GM18520 (cell line): Measurements from ENCODE around the gene TOP3A.
"Not testable (repeated sequence)": the region's sequence is repeated elsewhere in the genome, so short reads cannot be mapped to it uniquely, and the experiment has no call there.

ENCODE experiments used
- ATAC-seq: cut with Tn5 transposase; IDR thresholded peaks from one replicate; pipeline ENCODE4 v1.9.1; 2021; ENCODE audit not compliant: unreplicated experiment

Gene TOP3A

DNA sequence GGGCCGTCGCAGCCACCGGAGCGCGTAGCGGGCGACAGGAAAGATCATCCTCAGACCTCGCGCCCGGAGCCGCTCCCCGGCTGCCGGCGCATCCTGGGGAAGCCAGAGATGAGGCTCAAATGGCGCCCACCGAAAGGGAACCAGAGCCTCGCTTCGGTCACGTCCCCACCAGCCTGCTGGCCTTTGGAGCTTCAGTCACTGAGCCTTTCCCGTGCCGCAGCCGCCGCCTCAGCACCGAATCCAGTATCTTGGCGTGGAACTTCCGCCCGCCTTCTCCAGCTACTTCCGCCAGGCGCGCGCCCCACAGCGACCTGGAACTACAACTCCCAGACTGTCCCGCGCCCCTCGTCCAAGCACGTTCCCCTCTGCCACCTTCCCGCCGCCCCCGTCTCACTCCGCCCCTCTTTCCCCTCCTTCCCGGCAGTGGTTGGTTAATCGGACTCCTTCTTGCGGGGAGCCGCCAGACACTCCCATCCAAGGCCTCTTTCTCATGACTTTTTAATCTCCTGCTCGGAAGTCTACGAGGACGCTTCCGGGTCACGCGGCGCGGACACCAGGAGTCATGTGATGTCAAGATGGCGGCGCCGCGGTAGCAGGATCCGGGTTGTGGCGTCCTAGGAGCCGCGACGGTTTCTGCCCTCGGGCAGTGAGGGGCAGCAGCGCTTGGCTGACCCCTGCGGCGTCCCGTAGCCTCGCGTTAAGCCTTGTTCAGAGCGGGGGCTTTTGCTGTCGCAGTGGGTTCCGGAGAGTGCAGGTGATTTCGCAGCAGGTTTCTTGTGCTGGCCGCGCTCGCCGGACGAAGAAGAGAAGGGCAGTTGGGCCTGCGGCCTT lies at the start of gene TOP3A, which contains the start of gene SMCR8:
TOP3A (minus strand) TSS at position 264 of the 831 bp plus-strand sequence; CDS start at position 48, 216 bp downstream.
SMCR8 (plus strand) TSS at position 563 of the 831 bp plus-strand sequence. CDS start 497 bp downstream, outside the sequence.
- peak; percentile 76 for ATAC-seq

GRCh38 chr17:18364166-18364565 lies 49.4 kb upstream of the TOP3A start:
- ATAC-seq: no peak

DNA sequence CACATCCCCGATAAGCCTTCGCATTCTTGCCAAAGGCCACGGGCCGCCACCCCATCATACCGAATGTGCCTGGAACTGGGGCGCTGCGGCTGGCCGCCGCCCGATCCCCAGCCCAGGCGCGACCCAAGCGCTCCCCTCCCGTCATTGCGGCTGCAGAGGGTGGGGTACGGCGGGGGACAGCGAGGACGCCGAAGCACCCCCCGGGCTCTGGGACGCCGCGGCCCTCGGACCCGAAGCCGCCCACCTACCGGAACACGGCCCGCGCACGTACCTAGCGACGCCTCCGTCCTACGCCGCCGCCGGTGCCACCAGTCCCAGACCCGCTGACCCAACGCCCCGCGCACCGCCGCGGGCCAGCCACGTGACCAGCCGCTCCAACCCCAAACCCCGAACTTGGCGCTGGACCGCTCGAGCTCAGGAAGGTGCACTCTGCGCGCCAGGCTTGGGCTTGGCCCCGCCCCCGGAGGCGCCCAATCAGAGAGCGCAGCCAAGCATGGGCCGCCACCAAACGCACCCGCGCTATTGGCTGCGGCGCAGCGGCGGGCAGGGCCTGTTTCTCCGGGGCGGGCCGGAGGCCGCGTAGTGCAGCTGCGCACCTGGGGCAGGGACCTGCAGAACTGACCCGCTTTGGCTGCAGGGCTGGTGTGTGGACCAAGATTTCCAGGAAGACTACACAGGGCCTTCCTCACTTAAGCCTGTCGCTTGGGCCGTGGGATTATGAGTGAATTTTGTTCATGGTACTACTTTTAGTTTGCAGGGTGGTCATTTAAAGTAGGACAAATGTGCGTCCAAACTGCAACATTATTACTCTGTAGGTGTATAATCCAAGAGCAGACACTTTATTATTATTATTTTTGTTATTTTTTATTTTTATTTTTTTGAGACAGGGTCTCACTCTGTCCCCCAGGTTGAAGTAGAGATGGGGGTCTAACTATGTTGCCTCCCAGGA lies 48.6 kb upstream of the TOP3A start, which contains the start of gene SHMT1:
SHMT1 (minus strand) TSS at position 450 of the 949 bp plus-strand sequence. CDS start 7,569 bp downstream, outside the sequence.
- peak; percentile 97 for ATAC-seq

DNA sequence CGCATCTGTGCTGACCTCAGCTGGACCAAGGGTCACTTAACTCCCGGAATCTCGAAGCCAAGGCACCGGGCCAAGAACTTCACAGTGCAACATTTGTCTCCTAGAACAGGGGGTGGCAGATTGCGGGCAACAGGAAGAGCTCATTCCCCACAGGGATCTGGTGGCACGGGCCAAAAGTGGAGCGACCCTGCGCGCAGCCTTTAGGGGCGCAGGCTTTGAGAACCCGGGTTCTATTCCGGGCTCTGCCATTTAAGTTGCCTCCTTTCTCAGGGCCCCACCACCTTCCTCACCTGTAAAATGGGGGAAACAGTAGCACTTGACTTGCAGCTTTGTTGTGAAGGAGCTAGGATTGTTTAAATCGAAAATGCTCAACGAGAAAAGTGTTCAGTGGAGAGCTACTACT lies 47.9 kb upstream of the TOP3A start:
- no peak for ATAC-seq

- no peak for ATAC-seq
These were observed 47.3 kb upstream of the TOP3A start for GRCh38 chr17:18361837-18362697.

DNA sequence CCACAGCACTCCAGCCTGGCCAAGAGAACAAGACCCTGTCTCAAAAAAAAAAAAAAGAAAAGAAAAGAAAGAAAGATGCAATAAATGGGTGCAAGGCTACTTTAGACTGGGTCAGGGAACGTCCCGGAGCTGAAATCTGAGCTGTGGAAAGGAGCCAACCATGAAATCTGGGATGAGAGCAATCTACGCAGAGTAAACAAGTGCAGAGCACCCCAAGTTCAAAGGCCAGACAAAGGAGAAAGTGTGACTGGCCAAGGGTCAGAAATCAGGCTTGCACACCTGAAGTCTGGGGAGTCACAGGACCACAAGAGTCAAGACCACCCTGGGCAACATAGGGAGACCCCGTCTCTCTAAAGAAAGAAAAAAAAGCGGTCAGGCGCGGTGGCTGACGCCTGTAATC lies 45.7 kb upstream of the TOP3A start:
- ATAC-seq: no peak

DNA sequence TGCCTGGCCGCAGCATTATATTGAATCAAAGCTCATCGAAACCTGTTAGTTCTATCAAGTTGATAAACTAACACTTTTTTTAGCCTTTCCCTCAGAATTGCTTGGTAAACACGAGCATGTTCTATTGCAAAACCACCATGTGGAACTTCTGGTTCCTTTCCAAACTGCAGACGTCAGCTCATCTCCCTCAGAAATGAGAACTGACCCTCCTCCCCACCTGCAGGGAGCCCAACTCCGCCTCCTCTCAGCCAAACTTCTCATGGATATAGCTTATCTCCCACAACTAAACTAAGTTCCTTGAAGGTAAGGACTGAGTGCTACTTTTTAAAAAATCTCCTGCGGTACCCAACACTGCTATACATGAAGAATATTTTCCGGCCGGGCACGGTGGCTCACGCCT lies 41.8 kb upstream of the TOP3A start:
- no peak for ATAC-seq

DNA sequence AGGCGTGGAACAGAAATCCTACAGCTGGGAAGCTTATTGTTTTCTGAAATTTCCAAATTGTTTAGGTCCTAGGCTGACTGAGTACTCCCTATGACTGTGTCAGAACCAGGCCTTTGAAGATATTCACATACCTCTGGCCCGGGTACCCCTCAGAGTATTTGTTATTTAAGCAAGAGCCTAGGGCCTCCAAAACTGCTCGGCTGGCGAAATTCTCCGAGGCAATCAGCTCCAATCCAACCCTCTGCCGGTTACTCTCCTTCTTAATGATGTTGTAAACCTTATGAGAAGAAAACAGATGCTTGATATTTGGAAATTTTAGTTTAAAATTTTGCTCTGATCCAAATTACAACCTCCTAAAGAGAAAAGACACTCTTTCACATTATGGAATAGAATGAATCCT lies 38.7 kb upstream of the TOP3A start:
- no peak for ATAC-seq

GRCh38 chr17:18344021-18344420 lies 29.2 kb upstream of the TOP3A start:
- ATAC-seq: no peak

DNA sequence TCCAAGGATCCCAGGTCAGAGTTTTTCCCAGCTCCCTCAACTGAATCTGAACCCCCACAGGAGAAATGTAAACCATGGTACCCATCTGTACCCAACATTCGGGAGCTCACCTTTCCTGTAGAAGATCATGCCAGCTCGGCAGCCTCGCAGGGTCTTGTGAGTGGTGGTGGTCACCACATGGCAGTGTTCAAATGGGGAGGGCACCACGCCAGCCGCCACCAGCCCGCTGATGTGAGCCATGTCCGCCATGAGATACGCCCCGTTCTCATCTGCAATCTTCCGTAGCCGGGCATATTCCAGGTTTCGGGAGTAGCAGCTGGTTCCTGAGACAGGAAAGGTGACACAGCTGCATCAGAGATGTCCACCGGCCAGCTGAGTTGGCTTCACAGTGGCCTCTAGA lies 25.1 kb upstream of the TOP3A start:
- no peak for ATAC-seq

GRCh38 chr17:18338158-18338557 lies 23.4 kb upstream of the TOP3A start:
- ATAC-seq: not testable (repeated sequence)

DNA sequence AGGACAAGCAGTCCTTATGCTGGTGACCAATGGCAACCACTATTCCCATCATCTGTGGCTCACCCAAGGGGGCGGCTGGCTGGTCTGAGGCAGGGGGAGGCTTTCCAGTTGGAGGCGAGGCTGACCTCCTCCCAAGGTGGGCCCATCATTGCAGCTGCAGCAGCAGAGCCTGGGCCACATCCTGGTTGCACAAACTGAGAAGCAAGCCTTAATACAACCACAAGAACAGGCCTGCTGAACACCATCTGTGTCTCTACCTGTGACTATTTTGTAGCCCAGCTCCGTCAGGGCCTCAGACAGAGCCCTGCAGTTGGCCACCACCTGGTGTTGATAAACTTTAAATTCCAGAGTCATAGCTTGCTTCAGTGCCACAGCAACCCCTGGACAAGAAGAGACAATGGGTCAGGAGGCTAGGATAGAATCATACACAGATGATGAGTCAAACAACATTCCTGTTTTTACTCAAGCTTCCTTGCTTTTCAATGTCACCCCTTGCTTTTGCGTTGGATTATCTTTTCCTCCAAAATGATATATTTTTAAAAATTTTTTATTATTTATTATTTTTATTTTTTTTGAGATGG lies 18.2 kb upstream of the TOP3A start:
- ATAC-seq: no peak

DNA sequence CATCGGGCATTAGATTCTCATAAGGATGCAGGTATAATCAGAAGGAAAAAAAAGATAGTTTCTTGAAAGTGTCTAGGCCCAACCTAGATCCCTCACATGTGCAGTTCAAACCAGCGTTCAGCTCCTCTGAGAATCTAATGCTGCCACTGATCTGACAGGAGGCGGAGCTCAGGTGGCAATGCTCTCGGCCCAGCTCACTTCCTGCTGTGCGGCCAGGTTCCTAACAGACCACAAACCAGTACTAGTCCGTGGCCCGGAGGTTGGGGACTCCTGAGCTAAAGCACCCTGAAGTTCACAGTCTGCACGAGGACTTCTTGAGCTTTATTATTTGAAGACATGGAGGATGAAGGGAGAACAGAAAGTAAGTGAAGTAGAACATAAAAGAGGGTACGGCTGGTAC lies 17.1 kb upstream of the TOP3A start:
- ATAC-seq: no peak

DNA sequence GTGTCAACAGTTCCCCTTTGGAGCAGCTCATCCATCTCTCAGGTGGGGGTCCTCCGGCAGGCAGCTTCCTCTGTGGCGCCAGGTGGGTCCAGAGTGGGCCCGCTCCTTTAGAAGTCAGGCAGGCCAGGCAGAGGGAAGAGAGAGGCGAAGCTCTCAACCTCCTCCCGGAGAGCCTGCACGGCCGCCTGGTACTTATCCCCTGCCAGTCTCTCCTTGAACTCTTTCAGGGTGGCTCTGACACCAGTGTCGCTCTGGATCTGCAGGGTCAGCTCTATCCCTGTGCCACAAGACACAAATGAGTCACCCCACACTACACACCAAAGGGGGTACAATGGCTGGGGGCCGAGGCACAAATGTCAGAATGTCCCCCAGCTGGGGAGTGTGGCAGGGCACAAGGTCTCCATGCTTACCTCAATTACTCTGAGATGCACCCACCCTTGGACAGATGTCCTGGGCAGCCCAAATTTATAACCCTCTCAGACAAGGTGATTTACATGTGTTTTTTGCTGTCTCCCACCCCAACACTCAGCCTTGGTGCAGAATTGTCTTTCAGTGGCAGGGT lies 13.9 kb upstream of the TOP3A start:
- no peak for ATAC-seq

- no peak for ATAC-seq
These were observed 12.8 kb upstream of the TOP3A start for GRCh38 chr17:18327556-18327955.

DNA sequence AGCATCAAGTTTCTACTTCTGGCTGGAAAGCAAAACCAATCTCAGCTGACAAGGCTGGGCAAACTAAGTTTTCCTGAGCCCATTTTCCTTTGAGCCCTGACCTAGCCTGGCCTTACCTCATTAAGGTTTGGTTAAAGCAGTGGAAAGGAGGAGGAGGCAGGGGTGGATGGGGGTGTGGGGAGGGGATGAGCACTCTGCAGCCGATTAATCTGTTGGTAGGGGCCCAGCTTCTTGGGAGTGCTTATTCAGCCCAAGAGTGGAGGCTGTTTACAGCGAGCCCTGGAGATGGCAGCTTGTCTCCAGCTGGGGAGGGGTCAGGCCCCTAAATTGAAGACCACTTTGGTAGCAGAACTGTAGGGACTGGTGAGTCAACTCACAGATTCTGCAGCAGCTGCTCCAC lies 12.3 kb upstream of the TOP3A start:
- ATAC-seq: no peak

DNA sequence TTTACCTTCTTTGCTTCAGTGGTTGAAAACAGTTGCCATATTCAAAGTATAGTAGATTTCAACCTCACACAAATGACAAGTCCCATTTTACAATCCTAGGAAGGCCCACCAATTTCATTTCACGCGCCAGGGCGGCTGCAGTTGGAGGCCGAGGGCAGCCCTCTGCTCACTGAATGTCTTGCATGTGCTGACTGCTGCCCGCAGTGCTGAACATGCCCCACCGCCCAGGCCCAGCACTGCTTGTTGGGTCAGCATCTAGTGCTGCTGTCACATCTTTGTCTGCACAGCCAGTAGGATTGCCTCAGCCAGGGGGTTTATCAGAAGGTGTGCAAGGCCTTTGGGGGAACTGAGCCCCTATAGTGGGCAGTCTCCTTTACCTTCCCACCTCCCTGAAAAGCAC lies 11.8 kb upstream of the TOP3A start:
- ATAC-seq: no peak

- ATAC-seq: no peak
These were observed 11.2 kb upstream of the TOP3A start for GRCh38 chr17:18326039-18326438.

DNA sequence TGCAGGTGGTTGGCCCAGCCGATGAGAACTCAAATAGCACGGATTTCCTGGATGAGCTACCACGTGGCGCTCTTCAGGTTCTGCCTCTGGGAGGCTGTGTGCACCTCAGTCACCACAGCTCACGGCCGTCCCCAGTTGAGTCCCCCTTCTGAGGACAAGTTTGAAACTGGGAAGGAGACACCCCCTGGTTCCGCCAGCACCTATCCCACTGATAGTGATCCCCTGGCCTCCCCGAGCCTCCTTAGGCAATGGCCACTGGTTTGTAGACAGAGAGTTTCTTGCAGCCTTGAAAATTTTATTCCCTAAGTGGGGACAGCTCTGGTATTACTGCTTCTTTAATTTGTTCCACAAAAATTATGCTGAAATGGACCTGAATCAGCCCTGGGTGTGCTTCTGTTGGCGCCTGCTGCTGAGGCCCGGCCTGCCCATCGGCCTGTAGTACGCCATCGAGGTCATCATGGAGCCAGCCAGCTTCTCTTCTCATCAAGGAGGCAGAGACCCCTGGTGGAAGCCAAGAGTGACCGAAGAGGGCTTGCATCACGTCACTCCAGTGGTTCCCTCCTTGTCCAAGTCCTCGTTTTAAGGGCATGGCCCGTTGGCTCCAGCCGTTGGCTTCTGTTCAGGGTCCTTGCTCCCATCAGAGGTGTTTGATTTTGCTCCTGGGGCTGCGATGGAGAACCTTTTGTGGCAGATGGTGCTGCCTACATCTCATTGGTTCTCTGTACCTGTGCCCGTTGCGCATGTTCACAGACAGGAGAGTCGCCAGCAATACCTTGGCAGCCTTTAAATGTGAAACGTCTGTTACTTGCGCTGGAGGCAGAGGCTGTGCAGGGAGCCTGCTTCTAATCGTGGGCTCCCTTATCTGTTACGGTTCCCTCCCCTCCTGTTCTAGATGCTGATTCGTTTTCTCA lies 9.6 kb upstream of the TOP3A start:
- no peak for ATAC-seq
